Gastrocnemius medialis (tissue), 4 donors: ENCODE results near the gene ZNF579. TPM values are rescaled to one million over a fixed set of nuclear protein-coding genes. Genes with fewer than 3 reads are reported as not detected.
"Not testable (repeated sequence)": the region's sequence is repeated elsewhere in the genome, so short reads cannot be mapped to it uniquely, and the experiment has no call there.

Experiments used
- ATAC-seq, 2 donors: fragments of 150-250 bp; one replicate each; pipeline ENCODE4 v1.9.1; 2016
- DNase-seq, 2 donors: peaks; one replicate each; pipeline ENCODE4 v3.0.0-alpha.2; 2019
- H3K27ac ChIP-seq, 4 donors: fragments of 200-600 bp; sonication (generic); 1 replicate in 1 of 4; 2 replicates in 3 of 4; pipeline ENCODE4 v1.5.1; 2016 to 2018; ENCODE audit warnings: mild to moderate bottlenecking in 2 of 4, moderate library complexity in 1 of 4
- H3K27me3 ChIP-seq, 3 donors: fragments of 200-600 bp; sonication (generic) in 2 of 3; 1 replicate in 1 of 3; 2 replicates in 2 of 3; pipeline versions ENCODE4 v1.5.1 to v1.6.0; 2016 to 2019; ENCODE audit warnings: mild to moderate bottlenecking in 1 of 3, moderate library complexity in 1 of 3
- H3K36me3 ChIP-seq, 2 donors: fragments of 200-600 bp; sonication (generic) in 1 of 2; one replicate each; pipeline ENCODE4 v1.5.1; 2017 to 2018
- H3K4me1 ChIP-seq, 2 donors: fragments of 200-600 bp; sonication (generic) in 1 of 2; one replicate each; pipeline ENCODE4 v1.5.1; 2016 to 2017; ENCODE audit warnings: mild to moderate bottlenecking in 2 of 2
- H3K4me3 ChIP-seq, 4 donors: fragments of 200-600 bp; sonication (generic) in 3 of 4; 1 replicate in 1 of 4; 2 replicates in 3 of 4; pipeline ENCODE4 v1.5.1; 2016 to 2019; ENCODE audit warnings: mild to moderate bottlenecking in 2 of 4
- H3K9me3 ChIP-seq, 3 donors: fragments of 200-600 bp; sonication (generic) in 2 of 3; 1 replicate in 1 of 3; 2 replicates in 2 of 3; pipeline ENCODE4 v1.5.1; 2016 to 2019
- CTCF ChIP-seq, 5 experiments: fragments of 450-650 bp in 3 of 5; fragments of 200-600 bp in 2 of 5; sonication (generic) in 2 of 5; IDR thresholded peaks in 4 of 5; conservative IDR thresholded peaks in 1 of 5; 1 replicate in 4 of 5; 2 replicates in 1 of 5; pipeline ENCODE4 v1.5.1; 2016 to 2019; ENCODE audit warnings: antibody characterized with exemption in 5 of 5, mild to moderate bottlenecking in 3 of 5, moderate library complexity in 3 of 5
- POLR2A ChIP-seq, 2 donors: fragments of 450-650 bp; IDR thresholded peaks; one replicate each; pipeline ENCODE4 v1.6.1; 2017; ENCODE audit warnings: antibody characterized with exemption in 2 of 2, mild to moderate bottlenecking in 2 of 2, moderate library complexity in 2 of 2
- in situ Hi-C, 4 donors: fragments of 200-750 bp; cut with MboI; loops; one replicate each; pipeline versions ENCODE4 v1.15.0 to v1.8.0; 2017; ENCODE audit warnings: low sequenced_read_pairs in 4 of 4
- intact Hi-C: fragments of 100-400 bp; cut with DNase I; formaldehyde crosslinking; loops from one replicate; pipeline ENCODE4 v1.15.1; 2023; ENCODE audit warnings: low total_unique reads
- total RNA-seq, 4 donors: library from RNA; depleted of rRNA; stranded (reverse); fragments of >200 nt; gene quantifications; one replicate each; pipeline versions ENCODE4 v1.1.0 to v1.2.3, GENCODE V29; 2016

ZNF579 gene
- total RNA-seq, 4 donors from 2014 or later: 15.0 to 19.3 (median 16.8) TPM

GRCh38 chr19:55578031-55578760, 2.5 kb downstream of the ZNF579 start:
- Histone ChIP-seq H3K4me1 (peaks cover 3 to 19% of the 10 kb centered on the region in 2 donors), H3K27me3 (no peaks in the 10 kb centered on the region), H3K27ac (no peak overlapping the region), H3K36me3 (peaks cover 0 to 13% of the 10 kb centered on the region in 2 donors), H3K9me3 (no peaks in the 10 kb centered on the region), H3K4me3 (no peak overlapping the region)
- TF ChIP-seq CTCF (IDR thresholded peaks at IDR 0.05 in 4 of 5, conservative IDR thresholded peaks at IDR 0.05 in 1 of 5) (no peak), POLR2A (IDR thresholded peaks at IDR 0.05) (no peak)
- in situ Hi-C loops: no loop called here
- DNase-seq (no peak), ATAC-seq (no peak)
- intact Hi-C loops: no loop called here

GRCh38 chr19:55576746-55577145, 3.9 kb downstream of the ZNF579 start:
- DNase-seq (no peak), ATAC-seq (no peak)
- intact Hi-C loops (no loop called here), in situ Hi-C loops (no loop called here)
- Histone ChIP-seq H3K27me3 (no peaks in the 10 kb centered on the region), H3K4me3 (no peak overlapping the region), H3K36me3 (peaks cover 0 to 13% of the 10 kb centered on the region in 2 donors), H3K27ac (no peak overlapping the region), H3K4me1 (peaks cover 3 to 16% of the 10 kb centered on the region in 2 donors), H3K9me3 (no peaks in the 10 kb centered on the region)
- no peak for TF ChIP-seq POLR2A (IDR thresholded peaks at IDR 0.05)

GRCh38 chr19:55573929-55574328, 6.7 kb downstream of the ZNF579 start:
- DNase-seq, H3K27me3 ChIP-seq, H3K4me1 ChIP-seq, H3K4me3 ChIP-seq, H3K9me3 ChIP-seq, in situ Hi-C loops, H3K27ac ChIP-seq, intact Hi-C loops, ATAC-seq: not testable (repeated sequence)
- peaks cover 0 to 13% of the 10 kb centered on the region in 2 donors for H3K36me3 ChIP-seq

GRCh38 chr19:55569477-55569876, 11.2 kb downstream of the ZNF579 start:
- H3K27ac ChIP-seq, in situ Hi-C loops: not testable (repeated sequence)

GRCh38 chr19:55567708-55568328, 12.8 kb downstream of the ZNF579 start:
- TF ChIP-seq POLR2A (IDR thresholded peaks at IDR 0.05): no peak
- no peak for TF ChIP-seq CTCF (IDR thresholded peaks at IDR 0.05 in 4 of 5, conservative IDR thresholded peaks at IDR 0.05 in 1 of 5)
- ATAC-seq (no peak), DNase-seq (no peak)
- Histone ChIP-seq H3K27ac (no peak overlapping the region), H3K36me3 (no peaks in the 10 kb centered on the region), H3K4me1 (peaks cover 9 to 11% of the 10 kb centered on the region in 2 donors), H3K4me3 (no peak overlapping the region), H3K9me3 (no peaks in the 10 kb centered on the region), H3K27me3 (no peaks in the 10 kb centered on the region)
- intact Hi-C loops: no loop called here
- in situ Hi-C loops: no loop called here

More at GRCh38 chr19:55569477-55569876, 11.2 kb downstream of the ZNF579 start:
- H3K9me3 ChIP-seq, H3K27me3 ChIP-seq, intact Hi-C loops, H3K36me3 ChIP-seq, DNase-seq, ATAC-seq, H3K4me1 ChIP-seq, H3K4me3 ChIP-seq: not testable (repeated sequence)

GRCh38 chr19:55566823-55567222, 13.8 kb downstream of the ZNF579 start:
- intact Hi-C loops (no loop called here), in situ Hi-C loops (no loop called here)
- peaks cover 9 to 11% of the 10 kb centered on the region in 2 donors for H3K4me1 ChIP-seq
- DNase-seq (no peak), ATAC-seq (no peak)
- H3K27ac ChIP-seq: no peak overlapping the region
- H3K36me3 ChIP-seq: no peaks in the 10 kb centered on the region
- H3K9me3 ChIP-seq: no peaks in the 10 kb centered on the region
- no peak overlapping the region for H3K4me3 ChIP-seq
- no peaks in the 10 kb centered on the region for H3K27me3 ChIP-seq
- no peak for TF ChIP-seq POLR2A (IDR thresholded peaks at IDR 0.05)
- TF ChIP-seq CTCF (IDR thresholded peaks at IDR 0.05 in 4 of 5, conservative IDR thresholded peaks at IDR 0.05 in 1 of 5): no peak
